Fibroblast of lung (primary cell): Measurements from ENCODE around the gene CCDC171. TPM values are rescaled to one million over a fixed set of nuclear protein-coding genes. Genes with fewer than 3 reads are reported as not detected.

Source experiments
- DNase-seq, 2 donors: peaks; one replicate each; pipeline versions ENCODE4 v3.0.0 to v3.0.0-alpha.2; 2010; ENCODE audit warnings: low read depth in 2 of 2
- H2AFZ ChIP-seq: 2 replicates; pipeline ENCODE4 v1.5.1; 2012; ENCODE audit warnings: low read length, control low read depth, inconsistent platforms
- H3K27ac ChIP-seq: 2 replicates; pipeline ENCODE4 v1.5.1; 2011; ENCODE audit warnings: low read length, control low read depth; ENCODE audit not compliant: insufficient read depth
- H3K27me3 ChIP-seq: 2 replicates; pipeline ENCODE4 v1.5.1; 2011; ENCODE audit warnings: mild to moderate bottlenecking, low read length; ENCODE audit not compliant: control insufficient read depth, insufficient read depth
- H3K36me3 ChIP-seq: 2 replicates; pipeline ENCODE4 v1.5.1; 2011; ENCODE audit warnings: low read length; ENCODE audit not compliant: control insufficient read depth, insufficient read depth
- H3K4me1 ChIP-seq: 2 replicates; pipeline ENCODE4 v1.5.1; 2011; ENCODE audit warnings: low read length; ENCODE audit not compliant: control insufficient read depth, insufficient read depth; ENCODE audit errors: extremely low read depth
- H3K4me2 ChIP-seq: 2 replicates; pipeline ENCODE4 v1.5.1; 2011; ENCODE audit warnings: low read length, control low read depth; ENCODE audit not compliant: insufficient read depth; ENCODE audit errors: extremely low read depth
- H3K4me3 ChIP-seq, 4 experiments: fragments of 200-600 bp in 1 of 4; sonication (generic) in 1 of 4; replicated peaks in 1 of 4; 2 replicates each; pipeline ENCODE4 v1.5.1; 2011 to 2016; ENCODE audit warnings: low read length in 4 of 4, low read depth in 3 of 4, mild to moderate bottlenecking in 3 of 4, control low read depth in 2 of 4, inconsistent platforms in 1 of 4, mixed read lengths in 1 of 4; ENCODE audit not compliant: insufficient read depth in 1 of 4; ENCODE audit errors: control extremely low read depth in 1 of 4
- H3K79me2 ChIP-seq: 2 replicates; pipeline ENCODE4 v1.5.1; 2012; ENCODE audit warnings: mild to moderate bottlenecking, low read length, inconsistent platforms; ENCODE audit not compliant: control insufficient read depth, insufficient read depth
- H3K9ac ChIP-seq: 2 replicates; pipeline ENCODE4 v1.5.1; 2011; ENCODE audit warnings: mild to moderate bottlenecking, low read length, control low read depth; ENCODE audit not compliant: insufficient read depth
- H3K9me3 ChIP-seq: 2 replicates; pipeline ENCODE4 v1.5.1; 2012; ENCODE audit warnings: low read depth, low read length; ENCODE audit not compliant: control insufficient read depth, insufficient read depth
- H4K20me1 ChIP-seq: 2 replicates; pipeline ENCODE4 v1.5.1; 2011; ENCODE audit warnings: low read length; ENCODE audit not compliant: control insufficient read depth, insufficient read depth; ENCODE audit errors: extremely low read depth
- EZH2 ChIP-seq: IDR thresholded peaks from 2 replicates; pipeline ENCODE4 v1.5.1; 2012; ENCODE audit warnings: low read length, control low read depth, mild to moderate bottlenecking; ENCODE audit errors: missing control alignments
- polyA plus RNA-seq, 2 donors: library from polyadenylated mRNA; depleted of rRNA in 1 of 2; stranded (reverse) in 1 of 2; unstranded in 1 of 2; fragments of >200 nt; gene quantifications; 2 replicates each; pipeline ENCODE4 v1.2.1, GENCODE V29; 2011 to 2012; ENCODE audit warnings: missing spikeins in 1 of 2
- total RNA-seq: library from RNA; depleted of rRNA; stranded (reverse); fragments of >200 nt; gene quantifications from 2 replicates; pipeline ENCODE4 v1.2.1, GENCODE V29; 2014
- TF ChIP-seq, protein P1 (sequence below), 2 donors: IDR thresholded peaks in 1 of 2; conservative IDR thresholded peaks in 1 of 2; 1 replicate in 1 of 2; 2 replicates in 1 of 2; pipeline ENCODE4 v1.5.1; 2011 to 2012; ENCODE audit warnings: low read length in 2 of 2, control low read depth in 1 of 2, inconsistent platforms in 1 of 2, low read depth in 1 of 2, mild to moderate bottlenecking in 1 of 2

CCDC171 gene
- total and polyA plus RNA-seq, 2 donors (not counting 1 experiment from before 2014, with no cell fraction given), result 0.62 to 4.8 TPM

DNA sequence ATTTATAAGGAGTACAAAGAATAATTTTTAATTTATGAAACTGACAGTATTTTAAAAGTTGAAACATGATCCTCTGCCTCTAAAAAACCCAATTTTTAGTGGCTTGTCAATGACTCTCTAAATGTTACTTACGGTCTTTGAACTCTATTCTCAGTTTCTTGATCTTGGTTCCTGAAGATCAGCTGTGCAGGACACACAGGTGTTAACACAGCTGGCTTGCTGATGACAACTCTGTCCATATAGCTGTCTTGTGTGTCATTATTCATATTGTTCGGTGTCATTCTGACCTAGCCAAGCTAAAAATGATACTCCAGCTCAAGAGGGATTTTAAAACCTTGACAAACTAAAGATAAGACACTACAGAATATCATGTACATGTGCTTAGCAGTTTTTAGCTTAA lies 314.5 kb downstream of the CCDC171 start:
- no peak overlapping the region for H2AFZ ChIP-seq
- no peaks in the 10 kb centered on the region for H3K4me1 ChIP-seq
- H3K9ac ChIP-seq, result no peak overlapping the region
- no peak overlapping the region for H3K27ac ChIP-seq
- H3K4me2 ChIP-seq, result no peak overlapping the region
- DNase-seq, result no peak
- no peaks in the 10 kb centered on the region for H4K20me1 ChIP-seq
- H3K36me3 ChIP-seq, result no peaks in the 10 kb centered on the region
- TF ChIP-seq EZH2, result no peak
- TF ChIP-seq, protein P1, sequence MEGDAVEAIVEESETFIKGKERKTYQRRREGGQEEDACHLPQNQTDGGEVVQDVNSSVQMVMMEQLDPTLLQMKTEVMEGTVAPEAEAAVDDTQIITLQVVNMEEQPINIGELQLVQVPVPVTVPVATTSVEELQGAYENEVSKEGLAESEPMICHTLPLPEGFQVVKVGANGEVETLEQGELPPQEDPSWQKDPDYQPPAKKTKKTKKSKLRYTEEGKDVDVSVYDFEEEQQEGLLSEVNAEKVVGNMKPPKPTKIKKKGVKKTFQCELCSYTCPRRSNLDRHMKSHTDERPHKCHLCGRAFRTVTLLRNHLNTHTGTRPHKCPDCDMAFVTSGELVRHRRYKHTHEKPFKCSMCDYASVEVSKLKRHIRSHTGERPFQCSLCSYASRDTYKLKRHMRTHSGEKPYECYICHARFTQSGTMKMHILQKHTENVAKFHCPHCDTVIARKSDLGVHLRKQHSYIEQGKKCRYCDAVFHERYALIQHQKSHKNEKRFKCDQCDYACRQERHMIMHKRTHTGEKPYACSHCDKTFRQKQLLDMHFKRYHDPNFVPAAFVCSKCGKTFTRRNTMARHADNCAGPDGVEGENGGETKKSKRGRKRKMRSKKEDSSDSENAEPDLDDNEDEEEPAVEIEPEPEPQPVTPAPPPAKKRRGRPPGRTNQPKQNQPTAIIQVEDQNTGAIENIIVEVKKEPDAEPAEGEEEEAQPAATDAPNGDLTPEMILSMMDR (conservative IDR thresholded peaks at IDR 0.05 in 1 of 2, IDR thresholded peaks at IDR 0.05 in 1 of 2; ENCODE audit: low read depth in 1 of 2, low read length in 2 of 2), result no peak
- H3K4me3 ChIP-seq, result no peak overlapping the region
- no peaks in the 10 kb centered on the region for H3K79me2 ChIP-seq
- H3K27me3 ChIP-seq, result no peaks in the 10 kb centered on the region
- no peaks in the 10 kb centered on the region for H3K9me3 ChIP-seq

- Histone ChIP-seq H3K4me1 (no peaks in the 10 kb centered on the region), H2AFZ (no peak overlapping the region), H3K79me2 (no peaks in the 10 kb centered on the region), H3K36me3 (no peaks in the 10 kb centered on the region), H3K4me2 (no peak overlapping the region), H4K20me1 (no peaks in the 10 kb centered on the region), H3K9me3 (no peaks in the 10 kb centered on the region), H3K9ac (no peak overlapping the region), H3K27ac (no peak overlapping the region), H3K4me3 (no peak overlapping the region), H3K27me3 (no peaks in the 10 kb centered on the region)
- TF ChIP-seq EZH2, result no peak
- no peak for DNase-seq
Observed at GRCh38 chr9:15867988-15868387, 315.1 kb downstream of the CCDC171 start.

DNA sequence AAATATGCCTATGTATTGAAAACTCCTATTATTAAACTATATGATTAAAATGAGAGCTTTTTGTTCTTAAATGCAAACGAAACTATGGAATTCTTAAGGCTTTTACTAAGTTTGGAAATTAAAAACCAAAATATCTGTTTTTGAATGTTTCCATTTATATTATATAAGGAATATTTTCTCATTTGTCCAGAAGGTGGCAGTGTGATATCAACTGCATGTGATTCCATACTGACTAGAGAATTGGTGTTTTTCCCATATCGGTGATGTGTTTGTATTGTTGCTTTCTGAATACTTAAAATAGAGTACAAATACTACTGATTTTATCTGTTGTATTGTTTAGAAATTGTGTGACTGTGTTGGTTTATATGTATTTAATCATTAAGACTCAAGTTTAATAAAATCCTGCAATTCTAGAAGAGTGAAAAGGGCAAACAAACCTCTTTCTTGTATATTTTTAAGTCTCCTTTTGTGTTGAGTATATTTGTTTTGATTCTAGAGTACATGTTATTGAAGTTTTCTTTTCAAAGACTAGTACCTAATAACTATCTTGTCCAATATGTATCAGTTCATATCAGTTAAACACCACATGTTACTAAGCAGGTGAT lies 320.8 kb downstream of the CCDC171 start:
- TF ChIP-seq EZH2, result no peak
- TF ChIP-seq, protein P1 (conservative IDR thresholded peaks at IDR 0.05 in 1 of 2, IDR thresholded peaks at IDR 0.05 in 1 of 2; ENCODE audit: low read depth in 1 of 2, low read length in 2 of 2), result peak; percentile 20 to 49
- no peaks in the 10 kb centered on the region for H4K20me1 ChIP-seq
- no peaks in the 10 kb centered on the region for H3K36me3 ChIP-seq
- peak; percentile 59 to 84 for DNase-seq
- no peaks in the 10 kb centered on the region for H3K79me2 ChIP-seq
- H3K4me1 ChIP-seq, result no peaks in the 10 kb centered on the region
- no peak overlapping the region for H3K27ac ChIP-seq
- H3K4me2 ChIP-seq, result no peak overlapping the region
- H3K27me3 ChIP-seq, result no peaks in the 10 kb centered on the region
- H2AFZ ChIP-seq, result no peak overlapping the region
- H3K9me3 ChIP-seq, result no peaks in the 10 kb centered on the region
- no peak overlapping the region for H3K9ac ChIP-seq
- no peak overlapping the region for H3K4me3 ChIP-seq
